Hepatocyte (in vitro differentiated cells): ENCODE results near the gene PPP1R9A. TPM values are rescaled to one million over a fixed set of nuclear protein-coding genes. Genes with fewer than 3 reads are reported as not detected.
"Not testable (repeated sequence)": the region's sequence is repeated elsewhere in the genome, so short reads cannot be mapped to it uniquely, and the experiment has no call there.

Experiments
- DNase-seq: peaks from one replicate; pipeline ENCODE4 v3.0.0-alpha.2; 2016; ENCODE audit warnings: low spot score
- H2AFZ ChIP-seq: fragments of 200-600 bp; sonication (generic); 2 replicates; pipeline ENCODE4 v1.6.0; 2016; ENCODE audit warnings: antibody characterized with exemption, mild to moderate bottlenecking
- H3K27ac ChIP-seq: fragments of 200-600 bp; sonication (generic); 2 replicates; pipeline ENCODE4 v1.5.1; 2016; ENCODE audit warnings: mild to moderate bottlenecking
- H3K27me3 ChIP-seq: fragments of 200-600 bp; sonication (generic); 2 replicates; pipeline ENCODE4 v1.6.1; 2016
- H3K36me3 ChIP-seq: fragments of 200-600 bp; sonication (generic); replicated peaks from 2 replicates; pipeline ENCODE4 v1.5.1; 2016; ENCODE audit warnings: low read depth; ENCODE audit not compliant: insufficient read depth
- H3K4me1 ChIP-seq: fragments of 200-600 bp; sonication (generic); 2 replicates; pipeline ENCODE4 v1.5.1; 2016; ENCODE audit warnings: mild to moderate bottlenecking, moderate library complexity; ENCODE audit not compliant: insufficient read depth
- H3K4me2 ChIP-seq: fragments of 200-600 bp; sonication (generic); 2 replicates; pipeline ENCODE4 v1.6.0; 2016
- H3K4me3 ChIP-seq: fragments of 200-600 bp; sonication (generic); 2 replicates; pipeline ENCODE4 v1.5.1; 2016; ENCODE audit warnings: mild to moderate bottlenecking
- H3K79me2 ChIP-seq: fragments of 200-600 bp; sonication (generic); 2 replicates; pipeline ENCODE4 v1.6.0; 2017; ENCODE audit warnings: mild to moderate bottlenecking
- H3K9me2 ChIP-seq: fragments of 200-600 bp; sonication (generic); replicated peaks from 2 replicates; pipeline ENCODE4 v1.6.0; 2017; ENCODE audit warnings: mild to moderate bottlenecking; ENCODE audit not compliant: insufficient read depth
- H3K9me3 ChIP-seq: fragments of 200-600 bp; sonication (generic); 2 replicates; pipeline ENCODE4 v1.5.1; 2016; ENCODE audit warnings: low read depth, mild to moderate bottlenecking
- H4K20me1 ChIP-seq: fragments of 200-600 bp; sonication (generic); 2 replicates; pipeline ENCODE4 v1.6.0; 2016; ENCODE audit warnings: mild to moderate bottlenecking; ENCODE audit not compliant: insufficient read depth, poor library complexity, severe bottlenecking
- EZH2 ChIP-seq: fragments of 200-600 bp; sonication (generic); IDR thresholded peaks from 2 replicates; pipeline ENCODE4 v1.6.1; 2016; ENCODE audit warnings: antibody characterized with exemption, mild to moderate bottlenecking, borderline replicate concordance
- EZH2phosphoT487 ChIP-seq: fragments of 200-600 bp; sonication (generic); IDR thresholded peaks from one replicate; pipeline ENCODE4 v1.6.1; 2018; ENCODE audit warnings: antibody characterized with exemption, mild to moderate bottlenecking, low read depth, moderate library complexity; ENCODE audit not compliant: unreplicated experiment, severe bottlenecking
- WGBS: methylation state at CpG from one replicate; pipeline ENCODE4 v1.1.6; 2016; ENCODE audit warnings: low lambda C conversion rate; ENCODE audit errors: missing lambda C conversion rate; 5-methylcytosine and 5-hydroxymethylcytosine counted together
- polyA plus RNA-seq: library from polyadenylated mRNA; unstranded; fragments of >200 nt; fragmentation: Nextera tagmentation; extraction: Ambion mirVana; gene quantifications from 2 replicates; pipeline ENCODE4 v1.2.1, GENCODE V29; 2016
- total RNA-seq: library from RNA; depleted of rRNA; stranded (reverse); fragments of >200 nt; gene quantifications from 2 replicates; pipeline ENCODE4 v1.2.3, GENCODE V29; 2014
- TF ChIP-seq, protein P1 (sequence below): fragments of 200-600 bp; sonication (generic); IDR thresholded peaks from 2 replicates; pipeline ENCODE4 v1.5.1; 2016; ENCODE audit warnings: antibody characterized with exemption, mild to moderate bottlenecking; ENCODE audit not compliant: poor library complexity

PPP1R9A gene
- total and polyA plus RNA-seq, 2 experiments from 2014 or later: 11.7 to 25.7 TPM

DNA sequence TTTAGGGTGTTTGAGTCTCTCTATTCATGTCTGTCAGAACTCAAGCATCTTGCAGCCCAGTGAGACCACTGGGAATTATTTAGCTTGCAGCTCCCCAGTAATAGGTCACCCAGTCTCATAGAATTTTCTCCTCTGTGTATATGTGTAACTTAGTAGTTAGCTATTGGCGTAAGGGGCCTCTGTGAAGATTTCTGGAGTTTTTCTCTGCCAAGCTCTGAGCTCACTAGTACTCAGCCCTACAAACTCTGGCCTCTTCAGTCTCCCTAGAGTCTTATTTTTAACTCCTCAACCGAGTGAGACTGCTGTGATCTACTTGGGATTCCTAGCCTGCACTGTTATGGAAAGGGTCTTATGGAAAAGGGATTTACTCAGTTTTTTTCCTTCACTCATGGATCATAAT is 90.2 kb downstream of the PPP1R9A start:
- H3K4me1 ChIP-seq: peaks cover 6% of the 10 kb centered on the region
- no peaks in the 10 kb centered on the region for H3K36me3 ChIP-seq
- H2AFZ ChIP-seq: no peak overlapping the region
- TF ChIP-seq EZH2 (no peak), EZH2phosphoT487 (no peak)
- TF ChIP-seq, protein P1, sequence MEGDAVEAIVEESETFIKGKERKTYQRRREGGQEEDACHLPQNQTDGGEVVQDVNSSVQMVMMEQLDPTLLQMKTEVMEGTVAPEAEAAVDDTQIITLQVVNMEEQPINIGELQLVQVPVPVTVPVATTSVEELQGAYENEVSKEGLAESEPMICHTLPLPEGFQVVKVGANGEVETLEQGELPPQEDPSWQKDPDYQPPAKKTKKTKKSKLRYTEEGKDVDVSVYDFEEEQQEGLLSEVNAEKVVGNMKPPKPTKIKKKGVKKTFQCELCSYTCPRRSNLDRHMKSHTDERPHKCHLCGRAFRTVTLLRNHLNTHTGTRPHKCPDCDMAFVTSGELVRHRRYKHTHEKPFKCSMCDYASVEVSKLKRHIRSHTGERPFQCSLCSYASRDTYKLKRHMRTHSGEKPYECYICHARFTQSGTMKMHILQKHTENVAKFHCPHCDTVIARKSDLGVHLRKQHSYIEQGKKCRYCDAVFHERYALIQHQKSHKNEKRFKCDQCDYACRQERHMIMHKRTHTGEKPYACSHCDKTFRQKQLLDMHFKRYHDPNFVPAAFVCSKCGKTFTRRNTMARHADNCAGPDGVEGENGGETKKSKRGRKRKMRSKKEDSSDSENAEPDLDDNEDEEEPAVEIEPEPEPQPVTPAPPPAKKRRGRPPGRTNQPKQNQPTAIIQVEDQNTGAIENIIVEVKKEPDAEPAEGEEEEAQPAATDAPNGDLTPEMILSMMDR: no peak
- H3K27ac ChIP-seq: no peak overlapping the region
- H3K9me3 ChIP-seq: no peaks in the 10 kb centered on the region
- no peaks in the 10 kb centered on the region for H4K20me1 ChIP-seq
- no peaks in the 10 kb centered on the region for H3K27me3 ChIP-seq
- no peak overlapping the region for H3K4me2 ChIP-seq
- H3K79me2 ChIP-seq: peaks cover 32% of the 10 kb centered on the region
- no peaks in the 10 kb centered on the region for H3K9me2 ChIP-seq
- no peak for DNase-seq
- H3K4me3 ChIP-seq: no peak overlapping the region
- WGBS: 85% methylated on average over 2 of the region's 2 CpGs

DNA sequence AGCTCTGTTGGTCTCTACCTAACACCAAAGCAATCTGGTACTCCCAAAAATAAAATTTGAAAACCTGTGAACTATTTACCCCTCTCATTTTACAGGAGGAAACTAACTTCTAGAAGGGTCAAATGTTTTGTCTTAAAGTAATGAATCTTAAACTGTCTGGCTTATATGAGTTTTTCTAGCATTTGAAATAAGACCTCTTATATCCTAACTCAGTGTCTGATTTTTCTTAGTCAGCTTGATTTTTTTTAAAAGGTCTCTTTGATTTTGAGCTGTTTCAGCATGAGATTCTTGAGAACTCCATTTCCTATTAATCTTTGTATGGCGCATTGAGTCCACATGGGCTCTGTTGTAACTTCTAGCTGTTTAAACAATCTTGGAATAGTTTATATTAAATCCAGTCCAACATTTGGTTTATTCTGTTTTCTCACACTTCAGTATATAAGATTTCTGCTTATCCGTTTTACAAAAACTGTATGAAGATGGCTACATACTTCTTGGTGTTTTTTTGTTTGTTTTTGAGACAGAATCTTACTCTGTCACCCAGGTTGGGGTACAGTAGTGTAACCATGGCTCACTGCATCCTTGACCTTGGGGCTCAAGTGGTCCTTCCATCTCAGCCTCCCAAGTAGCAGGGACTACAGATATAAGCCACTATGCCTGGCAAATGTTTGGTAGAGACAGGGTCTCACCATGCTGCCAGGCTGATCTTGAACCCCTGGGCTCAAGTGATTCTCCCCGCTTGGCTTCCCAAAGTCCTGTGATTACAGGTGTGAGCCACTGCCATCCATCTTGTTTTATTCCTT is 91.1 kb downstream of the PPP1R9A start:
- Histone ChIP-seq H3K27me3 (no peaks in the 10 kb centered on the region), H4K20me1 (no peaks in the 10 kb centered on the region), H3K9me3 (no peaks in the 10 kb centered on the region), H3K79me2 (peaks cover 31% of the 10 kb centered on the region), H3K4me3 (no peak overlapping the region), H3K9me2 (no peaks in the 10 kb centered on the region), H3K4me2 (no peak overlapping the region), H3K27ac (no peak overlapping the region), H2AFZ (no peak overlapping the region), H3K36me3 (no peaks in the 10 kb centered on the region), H3K4me1 (peaks cover 6% of the 10 kb centered on the region)
- DNase-seq: no peak
- TF ChIP-seq EZH2phosphoT487 (no peak), EZH2 (no peak)
- TF ChIP-seq, protein P1: no peak
- 82% methylated on average over 3 of the region's 3 CpGs for WGBS

DNA sequence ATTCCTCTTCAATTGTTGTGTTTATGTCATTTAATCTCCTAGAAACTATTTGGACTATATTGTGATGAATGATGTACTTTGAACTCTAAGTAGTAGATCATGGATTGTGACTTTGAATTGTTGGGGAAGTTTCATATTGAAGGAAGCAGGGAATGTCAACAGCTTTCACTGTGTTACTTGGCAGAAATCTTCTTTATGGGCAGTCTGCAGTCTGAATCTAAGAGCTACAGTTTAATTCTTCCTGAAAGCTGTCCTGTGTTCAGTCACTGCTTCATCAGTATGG is 91.6 kb downstream of the PPP1R9A start:
- Histone ChIP-seq H3K4me2 (no peak overlapping the region), H3K9me2 (no peaks in the 10 kb centered on the region), H3K36me3 (no peaks in the 10 kb centered on the region), H2AFZ (no peak overlapping the region), H3K4me1 (peaks cover 6% of the 10 kb centered on the region), H3K27ac (no peak overlapping the region), H3K9me3 (no peaks in the 10 kb centered on the region), H4K20me1 (no peaks in the 10 kb centered on the region), H3K79me2 (peaks cover 26% of the 10 kb centered on the region), H3K4me3 (no peak overlapping the region), H3K27me3 (no peaks in the 10 kb centered on the region)
- TF ChIP-seq, protein P1: no peak
- TF ChIP-seq EZH2 (no peak), EZH2phosphoT487 (no peak)
- DNase-seq: no peak

DNA sequence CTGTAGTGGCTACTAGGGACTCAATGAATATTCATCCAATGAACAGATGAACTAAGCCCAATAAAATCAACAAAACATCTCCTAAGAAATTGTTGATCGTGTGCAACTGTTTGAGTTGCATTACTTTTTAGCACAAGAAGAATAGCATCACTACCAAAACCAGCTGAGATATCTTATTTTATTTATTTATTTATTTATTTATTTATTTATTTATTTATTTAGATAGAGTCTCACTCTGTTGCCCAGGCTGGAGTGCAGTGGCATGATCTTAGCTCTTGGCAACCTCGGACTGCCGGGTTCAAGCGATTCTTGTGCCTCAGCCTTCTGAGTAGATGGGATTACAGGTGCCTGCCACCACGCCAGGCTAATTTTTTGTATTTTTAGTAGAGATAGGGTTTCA is 92.2 kb downstream of the PPP1R9A start:
- not testable (repeated sequence) for H3K9me3 ChIP-seq, H3K4me1 ChIP-seq, H3K36me3 ChIP-seq, H3K27ac ChIP-seq, H3K4me3 ChIP-seq, H3K9me2 ChIP-seq, H2AFZ ChIP-seq, H3K4me2 ChIP-seq, DNase-seq, H4K20me1 ChIP-seq, H3K27me3 ChIP-seq
- peaks cover 23% of the 10 kb centered on the region for H3K79me2 ChIP-seq
- WGBS: 99% methylated on average over 5 of the region's 5 CpGs
